Stimulated activated CD8-positive, alpha-beta memory T cell treated with anti-CD3 and anti-CD28 coated beads, Interleukin-12 subunit alpha, Interleukin-12 subunit beta, amount 100 ng/mL, for 4 hours (primary cell): Measurements from ENCODE around the gene WNT5A.

Experiments
- DNase-seq: peaks from one replicate; pipeline ENCODE4 v3.0.0-alpha.2; 2020; ENCODE audit warnings: low read depth

The WNT5A gene

DNA sequence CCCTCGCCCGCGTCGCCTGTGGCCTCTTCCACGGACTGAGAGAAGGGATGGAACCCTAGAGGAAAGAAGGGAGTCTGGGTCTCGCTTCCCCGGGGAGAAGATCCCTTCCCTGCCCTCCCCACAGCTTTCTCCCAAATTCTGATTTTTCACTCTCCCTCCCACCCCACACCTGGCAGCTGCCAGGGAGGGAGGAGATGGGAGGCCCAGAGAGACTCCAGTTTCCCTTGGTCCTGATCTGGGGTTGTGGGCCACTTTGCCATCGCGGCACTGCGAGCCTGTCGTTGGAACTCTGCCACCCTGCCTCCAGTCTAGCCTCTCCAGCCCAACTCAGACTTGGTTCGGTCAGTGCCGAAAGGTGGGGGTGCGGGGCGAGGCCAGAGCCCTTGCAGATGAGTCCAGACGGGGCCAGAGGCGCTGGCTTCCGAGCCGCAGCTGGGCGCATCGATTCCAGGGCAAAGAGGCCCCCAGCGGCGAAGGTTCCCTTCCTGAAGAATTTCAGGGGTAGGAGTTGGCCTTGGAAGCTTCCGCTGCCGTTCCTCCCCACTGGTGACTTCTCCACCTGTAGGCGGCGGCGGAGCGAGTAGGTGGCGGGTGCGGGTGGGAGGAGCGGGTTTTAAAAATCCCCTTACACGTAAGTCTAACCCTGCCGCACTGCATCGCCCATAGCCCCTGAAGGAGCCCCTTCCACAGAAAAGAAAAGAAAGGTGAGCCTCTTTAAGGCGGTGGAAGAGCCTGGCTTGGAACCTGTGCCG is 5.2 kb downstream of the WNT5A start:
- DNase-seq = no peak

DNA sequence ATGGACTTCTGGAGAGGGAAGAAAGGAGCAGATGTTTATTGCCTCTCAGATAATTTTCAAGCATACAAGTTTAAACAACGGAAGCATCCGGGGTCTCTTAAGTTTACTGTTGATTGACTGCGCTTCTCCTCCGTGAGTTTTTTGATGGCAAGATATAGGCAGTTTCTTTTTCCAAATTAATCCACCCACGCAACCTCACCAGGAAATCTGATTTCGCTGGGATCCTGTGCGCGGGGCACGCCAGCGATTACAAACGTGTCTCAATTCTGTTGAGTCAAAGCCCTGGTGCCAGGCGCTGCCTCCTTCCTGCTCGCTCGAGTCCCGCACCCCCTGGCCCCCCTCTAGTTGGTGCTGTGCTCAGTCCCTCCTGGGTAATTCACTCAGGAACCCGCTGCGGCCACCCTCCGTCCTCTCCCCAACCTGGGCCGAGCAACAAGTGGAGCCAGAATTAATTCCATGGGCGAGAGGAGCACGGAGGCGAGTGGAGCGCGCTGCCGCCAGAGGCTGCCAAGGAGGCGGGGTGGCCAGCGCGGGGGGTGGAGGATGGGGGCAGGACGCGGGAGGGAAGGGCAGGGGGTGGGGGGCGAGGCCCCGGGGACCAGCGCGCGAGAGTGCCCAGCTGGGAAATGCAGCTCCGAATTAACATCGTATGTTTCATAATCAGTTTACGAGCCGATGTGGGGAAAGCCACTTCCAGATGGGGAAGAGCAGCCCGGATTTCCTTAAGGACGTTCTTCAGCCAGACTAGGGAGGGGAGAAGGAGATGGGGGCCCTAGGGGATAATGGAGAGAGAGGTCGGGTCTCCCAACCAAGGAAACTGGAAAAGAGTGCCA is 6.0 kb downstream of the WNT5A start:
- DNase-seq = no peak

DNA sequence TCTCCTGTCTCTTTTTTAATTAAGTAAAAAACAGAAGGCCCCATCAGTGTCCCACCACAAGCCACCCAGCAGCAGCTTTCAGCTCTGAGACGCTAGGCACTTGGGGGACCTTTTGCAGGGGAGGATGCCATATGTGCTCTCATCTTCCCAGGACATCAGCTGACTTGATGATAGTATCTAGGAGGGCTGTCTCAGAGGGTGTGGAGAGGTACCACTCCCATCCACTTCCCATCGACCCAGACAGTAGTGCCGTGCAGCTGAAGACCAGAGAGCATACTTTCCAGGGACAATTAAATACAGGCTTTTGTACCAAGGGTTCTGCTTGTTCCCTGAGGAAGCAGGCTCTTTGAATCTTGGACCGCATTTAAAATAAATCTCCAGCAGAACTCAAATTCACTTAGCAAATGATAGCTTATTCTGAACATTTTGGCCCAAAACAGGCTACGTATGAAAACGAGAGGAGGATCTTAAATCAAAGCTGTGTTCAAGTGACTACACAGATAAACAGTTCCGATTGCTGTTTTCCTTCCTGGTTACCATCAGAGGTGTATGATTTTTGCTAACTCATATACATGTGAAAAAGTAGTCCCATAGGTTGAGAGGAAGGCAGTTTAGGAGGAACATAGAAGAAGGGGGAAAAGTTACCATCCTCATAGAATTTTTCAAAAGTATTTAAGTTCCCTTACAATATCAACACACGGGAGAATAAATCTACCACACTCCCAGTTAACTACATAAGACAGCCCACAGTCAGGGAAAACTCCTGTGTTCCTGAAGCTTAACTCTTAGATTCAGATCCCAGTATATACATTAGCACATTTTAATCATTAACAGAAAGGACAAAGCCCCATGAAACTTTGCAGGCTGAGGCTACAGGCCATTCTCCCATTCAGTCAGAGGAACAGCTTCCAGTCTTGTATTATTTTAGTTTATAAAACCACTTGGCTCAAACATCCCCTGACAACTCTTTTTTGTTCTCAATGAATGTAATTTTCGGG is 9.5 kb downstream of the WNT5A start:
- DNase-seq = no peak

DNA sequence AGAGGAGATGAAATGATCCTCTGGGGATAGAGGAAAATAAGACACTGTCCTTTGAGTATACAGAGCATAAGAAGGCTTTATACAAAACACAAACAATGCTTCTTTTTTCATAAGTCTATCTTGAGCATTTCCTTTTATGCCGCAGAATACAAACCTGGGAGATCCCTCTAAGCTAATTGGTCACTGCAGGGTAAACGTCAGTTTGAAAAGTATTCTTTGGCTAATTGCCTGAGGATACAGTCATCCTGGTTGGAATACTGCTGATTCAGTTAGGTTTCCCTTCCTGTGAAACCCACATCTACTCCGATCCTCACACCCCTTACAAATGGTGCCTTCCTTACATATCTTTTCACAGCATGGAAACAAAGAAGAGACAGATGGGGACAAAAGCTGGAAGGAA is 10.6 kb downstream of the WNT5A start:
- no peak for DNase-seq

DNA sequence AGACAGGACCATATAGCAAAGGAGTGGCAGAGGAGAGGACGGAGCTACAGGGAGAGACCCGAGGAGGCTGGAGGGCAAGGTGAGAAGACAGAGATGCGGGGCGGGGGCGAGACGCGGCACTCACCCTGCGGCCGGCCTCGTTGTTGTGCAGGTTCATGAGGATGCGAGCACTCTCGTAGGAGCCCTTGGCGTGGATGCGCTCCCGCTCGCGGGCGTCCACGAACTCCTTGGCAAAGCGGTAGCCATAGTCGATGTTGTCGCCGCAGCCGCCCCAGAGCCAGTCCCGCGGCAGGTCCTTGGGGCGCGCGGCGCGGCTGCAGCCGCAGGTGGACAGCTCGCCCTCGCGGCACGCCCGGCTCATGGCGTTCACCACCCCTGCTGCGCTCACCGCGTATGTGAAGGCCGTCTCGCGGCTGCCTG is 12.9 kb downstream of the WNT5A start:
- DNase-seq = no peak

DNA sequence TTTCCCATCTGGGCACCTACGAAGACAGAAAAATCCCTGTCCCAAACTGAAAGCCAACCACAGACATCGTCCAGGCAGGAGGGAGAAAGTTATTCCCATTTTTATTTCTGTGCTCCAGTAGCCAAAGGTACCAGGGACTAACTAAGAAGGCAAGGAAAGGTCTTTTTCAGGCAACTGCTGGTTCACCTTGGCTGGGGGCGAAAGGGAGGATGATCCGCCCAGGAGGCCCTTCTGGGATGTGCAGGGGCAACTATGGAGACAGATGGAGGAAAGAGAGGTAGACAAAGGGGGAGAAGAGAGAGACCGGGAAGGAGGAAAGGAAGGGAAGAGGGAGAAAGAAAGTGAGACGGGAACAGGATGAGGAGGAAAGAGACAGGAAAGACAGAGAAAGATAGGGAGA is 13.3 kb downstream of the WNT5A start:
- no peak for DNase-seq

DNA sequence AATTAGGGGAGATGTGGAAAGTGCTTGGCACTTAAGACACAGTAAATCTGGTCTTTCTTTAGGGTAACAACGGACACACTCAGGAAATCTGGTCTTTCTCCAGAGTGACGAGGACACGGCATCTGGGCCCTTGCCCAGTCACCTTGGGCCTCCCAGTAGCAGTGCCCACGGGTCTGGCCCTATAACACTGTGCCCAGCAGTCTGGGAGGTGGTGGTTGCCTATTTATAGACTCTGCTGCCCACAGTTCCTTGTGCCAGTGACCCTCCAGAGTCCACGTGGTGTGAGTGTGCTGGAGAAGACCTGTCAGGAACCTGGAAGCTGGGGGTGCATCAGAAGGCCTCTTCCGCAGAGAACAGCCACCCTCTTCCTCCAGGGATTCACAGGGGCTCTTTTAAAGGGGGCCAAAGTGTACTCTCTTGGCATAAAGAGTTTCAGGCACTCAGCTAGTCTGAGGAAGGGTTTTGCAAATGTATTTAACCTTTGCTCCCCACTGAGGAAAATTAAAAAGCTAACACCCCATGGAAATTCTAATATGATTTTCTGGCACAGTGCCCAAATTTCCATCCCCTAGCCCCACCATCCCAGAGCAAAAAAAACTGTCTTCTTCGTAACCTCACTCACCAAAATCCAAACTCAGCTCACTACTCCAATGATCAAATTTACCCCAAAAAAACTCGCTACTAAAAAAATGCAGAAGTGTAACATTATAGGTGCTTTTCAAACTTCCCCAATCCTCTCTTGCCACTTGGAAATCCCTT is 15.4 kb downstream of the WNT5A start:
- DNase-seq = no peak

DNA sequence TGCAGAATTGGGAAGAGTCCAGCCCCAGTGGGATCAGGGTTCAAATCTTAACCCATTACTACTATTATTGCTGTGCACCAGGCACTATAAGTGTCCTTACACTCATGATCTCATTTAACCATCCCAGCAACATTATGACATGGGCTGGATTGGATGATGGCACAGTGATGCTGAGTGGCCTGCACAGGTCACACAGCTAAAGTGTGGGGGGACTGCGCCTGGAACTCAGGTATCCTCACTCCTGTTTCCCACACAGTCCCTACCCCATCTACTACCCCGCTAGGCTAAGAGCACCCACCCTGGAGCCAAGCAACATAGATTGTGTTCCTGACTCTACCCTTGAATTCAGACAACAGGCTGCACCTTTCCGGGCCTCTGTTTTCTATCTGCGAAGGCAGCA is 16.0 kb downstream of the WNT5A start:
- no peak for DNase-seq

DNA sequence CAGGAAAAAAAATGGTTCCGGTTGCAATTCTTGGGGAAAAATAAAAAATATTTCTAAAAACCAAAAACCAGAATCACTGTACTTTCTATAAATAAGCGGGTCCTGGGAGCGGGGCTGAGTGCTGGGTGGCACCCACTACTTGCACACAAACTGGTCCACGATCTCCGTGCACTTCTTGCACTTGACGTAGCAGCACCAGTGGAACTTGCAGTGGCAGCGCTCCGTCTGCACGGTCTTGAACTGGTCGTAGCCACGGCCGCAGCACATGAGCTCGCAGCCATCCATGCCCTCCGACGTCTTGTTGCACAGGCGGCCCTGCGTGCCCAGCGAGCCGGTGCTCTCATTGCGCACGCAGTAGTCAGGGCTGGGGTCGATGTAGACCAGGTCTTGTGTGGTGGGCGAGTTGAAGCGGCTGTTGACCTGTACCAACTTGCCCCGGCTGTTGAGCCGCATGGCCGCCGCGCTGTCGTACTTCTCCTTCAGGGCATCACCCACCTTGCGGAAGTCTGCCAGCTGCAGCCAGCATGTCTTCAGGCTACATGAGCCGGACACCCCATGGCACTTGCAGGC is 17.1 kb downstream of the WNT5A start:
- no peak for DNase-seq

DNA sequence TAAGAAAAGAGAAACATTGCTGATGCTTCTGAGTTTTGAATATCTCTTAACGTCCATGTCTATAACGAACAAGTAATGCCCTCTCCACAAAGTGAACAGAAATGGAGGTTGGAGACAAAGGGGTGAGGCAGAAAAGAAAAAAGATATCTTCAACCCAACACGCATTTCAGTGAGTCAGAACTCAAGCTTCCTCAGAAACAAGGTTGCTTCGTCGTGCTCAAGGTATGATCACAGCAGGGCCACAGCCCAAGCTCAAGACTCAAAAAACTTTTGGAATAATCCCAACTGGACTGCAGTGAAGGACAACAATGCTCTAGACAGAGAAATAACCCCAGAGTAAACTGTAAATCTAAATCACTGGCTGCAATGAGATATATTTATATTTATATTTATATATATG is 18.9 kb downstream of the WNT5A start:
- no peak for DNase-seq

DNA sequence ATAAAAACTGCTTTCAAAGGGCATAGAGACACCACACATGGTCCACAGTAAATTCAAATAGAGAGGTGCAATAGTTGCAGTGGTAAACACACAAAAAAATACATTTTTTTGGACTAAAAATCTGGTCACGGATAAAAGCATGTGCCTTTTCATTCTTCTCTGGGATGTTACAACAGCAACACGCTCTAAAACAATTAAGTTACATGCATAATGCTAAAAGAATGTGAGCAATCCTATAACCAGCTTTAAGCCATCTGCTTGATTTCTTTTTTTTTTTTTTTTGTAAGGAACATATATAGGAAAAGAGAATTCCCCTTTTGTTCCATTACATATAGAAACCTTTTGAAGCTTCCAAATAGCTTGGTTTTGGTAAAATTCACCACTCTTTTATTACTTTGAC is 20.0 kb downstream of the WNT5A start:
- DNase-seq = no peak

DNA sequence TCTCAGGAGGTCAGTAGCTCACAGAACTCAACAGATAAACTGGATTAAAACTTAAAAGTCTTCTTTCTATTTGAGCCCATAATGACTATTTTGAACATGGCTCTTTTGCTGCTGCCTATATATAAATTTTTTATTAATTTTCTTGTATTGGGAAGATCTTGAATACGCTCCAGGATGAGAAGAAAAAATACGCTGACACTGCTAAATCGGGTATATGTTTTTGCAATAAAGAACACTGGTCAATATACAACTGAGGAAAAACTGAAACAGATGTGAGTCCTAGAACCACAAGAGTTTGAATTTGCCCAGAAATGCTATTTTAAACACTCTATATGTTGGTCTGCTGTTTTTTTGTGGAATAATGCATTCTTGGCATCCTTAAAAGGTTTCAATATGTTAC is 20.6 kb downstream of the WNT5A start:
- no peak for DNase-seq

DNA sequence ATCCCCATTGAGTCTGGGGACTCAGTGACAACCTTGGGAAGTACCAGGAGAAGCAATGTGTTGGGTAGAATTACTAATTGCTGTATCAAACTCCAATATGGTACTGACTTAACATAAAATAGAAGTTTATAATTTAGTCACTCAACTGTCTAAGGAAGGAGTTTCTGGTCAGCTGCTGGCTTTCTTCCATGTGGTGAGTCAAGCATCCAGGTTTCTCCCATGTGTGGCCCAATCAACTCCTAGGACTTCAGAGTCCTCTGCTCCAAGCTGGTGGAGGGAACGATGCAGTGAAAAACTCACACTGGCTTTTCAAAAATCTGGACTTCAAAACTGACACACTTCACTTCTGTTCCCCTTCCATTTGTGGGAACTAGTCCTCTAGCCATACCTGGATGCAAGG is 25.2 kb downstream of the WNT5A start:
- no peak for DNase-seq

DNA sequence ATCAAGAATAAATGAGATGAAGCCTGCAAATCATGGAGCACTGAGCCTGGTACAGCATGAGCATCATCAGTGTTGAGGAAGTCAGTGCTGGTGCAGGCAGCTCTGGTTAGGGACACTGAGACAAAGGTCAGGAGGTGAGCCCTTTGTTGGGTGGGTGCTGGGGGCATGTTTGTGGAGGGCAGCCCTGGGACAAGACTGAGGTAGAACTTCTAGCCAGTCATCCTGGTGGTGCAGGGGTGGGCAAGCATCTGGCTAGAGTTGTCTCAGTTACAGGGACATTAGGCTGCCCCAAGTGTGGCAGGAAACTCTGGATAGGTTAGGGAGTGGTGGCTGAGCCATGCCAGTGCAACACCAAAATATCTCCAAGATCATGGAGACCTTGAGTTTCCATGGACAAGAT is 27.3 kb downstream of the WNT5A start:
- no peak for DNase-seq

DNA sequence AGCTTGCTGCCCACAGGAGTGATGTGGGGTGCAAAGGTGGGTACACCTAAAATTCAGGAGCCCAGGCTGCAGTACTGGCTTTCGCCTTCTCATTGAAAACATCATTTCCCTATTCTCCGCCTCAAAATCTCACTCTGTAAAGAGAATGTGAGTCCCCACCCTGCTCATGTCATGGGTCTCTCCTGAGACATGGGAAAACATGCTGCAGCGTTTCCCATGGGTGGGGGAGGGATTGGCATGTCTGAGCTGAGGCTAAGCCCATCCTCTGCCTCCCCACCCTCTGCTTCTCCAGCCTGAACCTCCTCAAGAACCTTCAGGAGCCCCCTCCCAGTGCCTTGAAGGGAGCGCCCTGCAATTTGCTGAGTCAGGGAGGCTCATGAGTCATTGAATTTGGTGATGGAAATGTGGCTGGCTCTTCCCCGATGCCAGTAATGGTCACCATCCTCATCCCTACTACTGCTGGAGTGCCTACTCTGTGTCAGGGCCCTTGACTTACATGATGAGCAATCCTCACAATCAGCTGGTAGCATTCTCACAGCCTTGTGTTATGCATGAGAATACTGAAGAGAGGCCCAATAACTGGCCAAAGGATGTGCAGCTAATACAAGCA is 28.8 kb downstream of the WNT5A start:
- DNase-seq = no peak

DNA sequence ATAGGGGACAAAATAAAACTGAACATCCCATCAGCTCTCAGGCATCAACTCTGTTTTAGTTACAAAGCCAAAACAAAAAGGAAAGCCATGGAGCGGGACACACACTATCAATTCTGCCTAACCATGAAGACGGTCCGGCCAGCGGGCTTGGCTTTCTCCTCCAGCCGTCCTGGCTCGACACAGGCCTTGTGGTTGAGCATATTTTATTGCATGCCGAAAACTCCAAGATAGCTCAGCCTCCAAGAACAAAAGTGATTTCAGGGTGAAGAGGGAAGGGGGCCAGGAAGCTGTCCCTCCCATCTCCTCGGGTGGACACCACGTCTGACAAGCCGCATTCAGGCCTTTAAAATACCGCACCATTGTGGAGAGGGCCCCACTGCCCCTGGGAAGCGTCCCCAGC is 31.2 kb downstream of the WNT5A start:
- DNase-seq = no peak

DNA sequence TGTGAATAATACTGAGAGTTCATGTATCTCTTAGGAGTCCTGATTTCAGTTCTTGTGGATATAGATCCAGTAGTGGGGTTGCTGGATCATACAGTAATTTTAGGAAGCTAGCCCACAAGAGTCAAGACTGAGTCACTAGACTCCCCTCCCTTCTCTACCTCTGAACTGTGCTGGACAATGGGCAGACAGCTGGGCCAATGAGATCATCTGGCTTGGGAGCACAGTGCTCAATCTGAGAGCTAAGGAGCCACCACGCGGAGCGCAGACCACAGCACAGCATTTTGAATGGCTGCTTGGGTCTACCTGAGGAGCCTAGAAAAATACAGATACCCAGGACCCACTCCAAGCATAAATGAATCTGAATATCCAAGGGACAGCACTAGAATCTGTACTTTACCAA is 32.5 kb downstream of the WNT5A start:
- no peak for DNase-seq

DNA sequence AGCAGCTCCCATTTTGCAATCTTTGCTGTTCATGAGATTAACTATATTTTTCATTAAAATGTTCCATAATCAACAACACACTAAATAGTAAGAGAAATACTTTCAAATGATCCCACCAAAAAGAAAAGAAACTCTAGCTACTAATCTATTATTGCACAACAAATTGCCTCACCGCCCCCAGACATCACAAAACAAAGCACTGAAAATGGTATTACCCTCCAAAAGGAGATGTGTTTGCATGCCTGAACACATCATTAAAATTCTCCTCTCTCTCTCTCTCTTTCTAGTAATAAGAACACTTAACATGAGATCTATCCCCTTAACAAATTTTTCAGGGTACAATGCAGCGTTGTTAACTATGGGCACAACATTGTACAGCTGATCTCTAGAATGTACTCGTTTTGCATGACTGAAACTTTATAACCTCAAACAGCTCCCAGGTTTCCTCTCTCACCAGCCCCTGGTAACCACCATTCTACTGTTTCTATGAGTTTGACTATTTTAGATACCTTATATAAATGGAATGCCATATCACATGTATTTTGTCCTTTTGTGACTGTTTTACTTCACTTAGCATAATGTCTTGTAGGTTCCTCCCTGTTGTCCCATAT is 33.1 kb downstream of the WNT5A start:
- no peak for DNase-seq

DNA sequence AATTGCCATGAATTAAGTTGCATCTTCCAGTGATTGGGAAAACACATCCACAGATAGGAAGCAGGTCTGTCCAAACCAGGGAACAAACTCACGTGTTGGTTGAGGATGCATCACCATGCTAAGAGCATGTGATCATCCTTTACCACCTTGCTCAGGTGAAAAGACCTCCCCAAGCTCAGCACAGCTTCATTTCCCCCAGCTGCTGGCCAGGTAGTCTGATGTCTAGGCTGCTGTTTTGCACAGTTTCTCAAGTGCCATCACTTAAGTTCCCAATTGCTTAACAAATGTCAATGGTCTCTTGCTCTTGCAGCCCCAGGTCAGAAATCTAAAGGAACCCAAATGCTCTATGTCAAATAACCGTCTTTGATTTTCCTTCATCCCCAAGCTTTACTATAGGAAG is 34.2 kb downstream of the WNT5A start:
- no peak for DNase-seq

DNA sequence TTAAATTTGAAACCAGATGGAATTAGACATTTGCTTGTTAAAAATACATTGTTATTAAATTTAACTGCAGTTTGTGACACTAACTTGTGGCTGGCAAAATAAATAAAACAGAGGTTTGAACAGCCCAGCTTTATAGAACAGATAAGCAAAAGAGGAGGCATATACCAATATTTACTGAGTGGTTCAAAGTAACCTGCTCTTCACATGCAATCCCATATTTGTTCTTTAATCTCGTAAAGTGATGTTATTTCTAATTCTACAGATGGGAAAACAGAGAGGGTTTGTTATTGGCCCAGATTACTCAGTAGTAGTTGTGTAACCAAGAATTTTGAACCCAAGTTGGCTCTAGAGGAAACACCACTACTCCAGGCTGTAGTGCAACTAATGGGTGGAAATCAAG is 37.6 kb downstream of the WNT5A start:
- DNase-seq = no peak
